ENCODE data around the gene ABHD14A.

ABHD14A gene

DNA sequence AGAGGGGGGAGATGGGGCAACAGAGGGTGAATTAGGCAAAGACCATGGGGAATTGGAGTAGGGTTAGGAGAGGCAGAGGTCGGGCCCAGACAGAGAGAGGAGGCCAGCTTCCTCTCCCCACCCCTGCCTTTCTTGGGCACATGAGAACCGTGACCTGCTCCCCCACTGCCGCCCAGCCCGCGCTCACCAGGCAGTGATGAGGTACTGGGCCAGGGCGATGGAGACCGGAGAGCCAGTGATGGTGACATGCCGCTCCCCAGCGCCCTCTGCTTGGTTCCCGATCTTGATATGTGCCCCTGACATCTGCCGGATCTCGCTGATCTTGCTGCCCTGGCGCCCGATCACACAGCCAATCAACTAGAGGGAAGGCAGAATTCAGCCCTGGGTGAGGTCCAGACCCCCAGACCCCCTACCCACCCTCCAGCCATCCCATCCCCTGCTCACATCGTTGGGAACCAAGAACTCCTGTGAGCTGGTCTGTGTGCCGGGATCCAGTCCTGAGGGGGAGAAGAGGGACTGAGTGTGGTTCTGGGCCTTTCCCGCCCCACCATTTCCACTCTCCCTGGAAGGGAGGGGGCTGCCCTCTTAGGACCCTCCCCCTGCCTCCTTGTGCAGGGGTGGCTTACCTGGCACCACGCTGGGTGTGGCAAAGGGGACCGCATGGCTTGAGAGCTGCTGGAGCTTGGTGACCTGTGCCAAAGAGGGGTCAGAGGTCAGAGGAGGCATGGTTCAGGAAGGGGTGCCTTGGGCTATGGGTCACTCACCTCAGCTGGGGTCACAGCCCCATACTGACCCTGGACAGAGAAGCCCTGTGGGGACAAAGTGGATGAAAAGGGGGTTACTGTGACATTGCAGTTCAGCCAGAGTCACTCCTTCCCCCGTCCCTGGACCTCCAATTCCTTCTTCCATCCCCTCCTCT is 16.0 kb upstream of the ABHD14A start:
- no peak for DNase-seq

DNA sequence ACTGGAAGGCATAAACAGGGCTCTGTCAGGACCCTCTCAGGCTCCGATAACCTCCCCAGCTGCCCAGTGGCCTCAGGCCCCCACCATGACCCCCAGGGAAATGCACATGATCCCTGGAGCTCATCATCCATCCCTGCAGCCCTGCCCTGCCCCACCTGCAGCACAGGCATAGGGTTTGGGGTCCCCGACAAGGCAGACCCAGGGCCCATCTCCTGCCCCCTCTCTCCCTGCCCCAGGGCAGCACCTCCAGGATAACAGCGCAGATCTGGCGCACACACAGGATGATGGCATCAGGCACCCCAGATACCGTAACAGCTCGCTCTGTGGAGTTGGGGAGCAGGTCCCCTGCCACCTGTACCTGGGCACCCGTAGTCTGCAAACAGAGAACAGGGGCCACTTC is 15.2 kb upstream of the ABHD14A start:
- no peak for DNase-seq

DNA sequence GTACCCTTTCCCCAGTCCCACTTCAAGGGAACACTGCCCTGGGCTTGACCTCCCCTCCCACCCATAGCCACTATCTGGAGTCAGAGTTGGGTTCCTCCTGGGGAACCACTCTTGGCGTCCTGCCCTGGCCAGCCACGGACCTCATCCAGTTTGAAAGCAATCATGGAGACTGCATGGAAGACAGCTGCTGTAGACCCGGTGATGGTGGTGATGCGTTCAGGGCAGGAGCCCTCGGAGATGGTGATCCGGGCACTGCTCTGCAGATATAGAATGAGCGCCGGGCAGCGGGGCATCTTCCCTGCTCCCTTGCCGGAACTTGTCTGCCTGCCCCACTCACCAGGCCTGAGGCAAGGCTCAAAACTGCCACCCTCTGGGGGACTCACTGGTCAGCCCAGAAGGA is 14.5 kb upstream of the ABHD14A start:
- DNase-seq, result no peak

DNA sequence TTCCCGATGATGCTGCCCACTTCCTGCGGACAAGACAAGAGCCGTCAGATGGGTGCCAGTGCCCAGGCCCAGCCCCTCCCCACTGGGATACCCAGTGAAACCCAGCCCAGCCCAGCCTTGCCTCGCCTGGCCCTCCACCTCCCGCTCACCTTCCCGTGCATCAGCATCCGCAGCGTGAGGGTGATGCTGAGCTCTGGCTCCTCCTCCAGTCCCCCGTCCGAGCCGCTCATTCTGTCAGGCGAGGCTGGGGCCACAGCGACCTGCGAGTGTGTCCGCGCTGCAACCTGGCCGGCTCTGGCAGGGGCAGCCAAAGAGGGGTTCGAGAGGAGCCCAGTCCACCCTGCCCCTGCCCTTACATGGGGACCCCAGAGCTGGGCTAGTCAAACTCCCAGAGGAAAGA is 13.9 kb upstream of the ABHD14A start:
- DNase-seq, result no peak

DNA sequence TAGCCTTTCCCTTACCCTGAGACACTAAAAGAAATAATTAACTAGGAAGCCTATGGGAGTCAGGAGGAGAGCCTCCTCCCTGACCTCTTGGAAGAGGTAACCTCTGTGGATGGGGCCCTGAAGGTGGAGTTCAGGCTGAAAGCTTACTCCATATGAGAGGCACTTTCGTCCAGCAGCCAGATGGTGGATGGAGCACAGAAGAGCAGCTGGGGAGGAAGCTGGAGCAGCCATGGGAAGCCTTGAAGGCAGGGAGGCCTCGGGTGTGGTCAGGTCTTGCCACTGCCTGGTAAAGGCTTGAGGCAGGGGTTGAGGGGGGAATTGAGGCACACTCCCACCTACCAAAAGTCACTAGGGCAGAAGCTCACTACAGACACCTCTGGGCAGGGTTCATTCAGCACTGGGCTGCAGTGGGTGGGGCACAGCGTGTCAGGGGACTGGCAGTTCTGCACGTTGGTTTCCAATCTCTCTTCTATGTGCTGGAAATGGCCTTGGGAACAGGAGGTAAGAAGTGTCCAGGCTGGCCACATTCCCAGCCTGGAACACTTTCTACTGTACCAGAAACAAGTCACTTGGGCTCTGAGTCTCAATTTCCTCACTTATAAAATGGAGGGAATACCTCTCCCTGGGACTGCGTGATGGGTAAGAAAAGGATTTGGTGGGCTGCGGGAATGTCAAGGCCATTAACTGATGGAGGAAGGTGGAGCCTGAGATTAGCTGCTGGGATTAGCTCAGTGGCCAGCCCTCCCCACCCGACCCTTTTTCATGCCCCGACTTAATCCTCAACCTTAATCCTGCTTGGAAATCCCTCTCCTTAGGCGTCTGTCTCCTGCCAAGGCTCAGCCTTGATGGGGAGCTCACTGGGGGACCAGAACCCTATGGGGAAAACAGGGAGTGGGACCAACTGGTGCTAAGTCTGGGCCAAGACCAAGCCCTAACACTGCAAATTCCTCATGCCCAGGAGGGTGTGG is 13.0 kb upstream of the ABHD14A start:
- DNase-seq, result no peak

DNA sequence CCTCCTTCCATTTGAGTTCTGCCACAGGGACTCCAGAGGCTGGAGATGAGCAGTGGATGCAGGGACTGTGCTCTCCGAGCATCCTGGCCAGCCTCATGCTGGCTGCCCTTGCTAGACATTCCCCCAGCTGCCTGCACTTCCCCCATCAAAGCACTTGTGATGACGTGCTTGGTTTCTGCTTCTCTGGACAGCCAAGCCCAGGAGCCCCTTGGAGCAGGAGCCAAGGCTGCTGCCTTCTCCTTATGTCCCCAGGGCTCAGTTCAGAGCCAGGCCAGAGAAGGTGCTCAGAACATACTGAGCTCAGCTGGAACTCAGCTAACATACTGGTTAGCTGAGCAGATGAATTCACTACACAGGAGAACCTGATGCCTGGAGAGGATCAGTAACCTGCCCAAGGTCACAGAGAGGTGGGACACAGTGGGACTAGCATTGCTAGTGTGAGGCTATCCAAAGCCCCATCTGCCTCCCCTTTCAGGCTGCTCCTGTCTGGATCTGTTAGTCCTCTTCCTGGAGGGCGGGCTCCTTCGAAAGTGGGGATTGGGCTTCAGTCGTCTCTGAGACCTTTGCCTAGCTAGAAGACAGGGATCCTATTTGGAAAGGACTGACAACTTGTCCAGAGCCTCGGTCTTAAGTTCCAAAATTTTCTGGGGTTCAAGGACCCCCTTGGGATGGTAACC is 11.9 kb upstream of the ABHD14A start:
- DNase-seq, result no peak

DNA sequence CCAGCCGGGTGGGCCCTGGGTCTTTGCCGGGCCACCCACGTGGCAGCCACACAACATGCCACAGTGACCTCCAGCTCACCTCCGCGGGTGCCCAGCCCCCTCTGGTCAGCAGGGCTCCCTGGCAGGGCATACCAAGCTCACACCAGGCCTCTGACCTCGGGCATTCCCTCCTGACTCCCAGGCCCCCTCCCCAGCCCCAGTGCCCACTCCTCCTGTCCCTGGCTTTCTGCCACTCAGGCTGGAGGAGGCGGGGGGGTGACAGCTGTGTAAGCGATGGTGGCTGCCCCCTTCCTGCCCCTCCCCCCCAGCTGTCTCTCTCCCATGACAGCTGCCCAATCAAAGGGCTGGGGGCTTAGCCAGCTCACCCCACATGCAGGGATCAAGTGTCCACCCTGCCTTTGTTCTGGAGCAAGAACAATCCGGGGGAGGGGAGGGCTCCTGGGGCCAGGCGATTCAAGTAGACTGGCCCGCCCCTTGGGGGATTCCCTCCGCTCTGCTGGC is 10.9 kb upstream of the ABHD14A start:
- no peak for DNase-seq

DNA sequence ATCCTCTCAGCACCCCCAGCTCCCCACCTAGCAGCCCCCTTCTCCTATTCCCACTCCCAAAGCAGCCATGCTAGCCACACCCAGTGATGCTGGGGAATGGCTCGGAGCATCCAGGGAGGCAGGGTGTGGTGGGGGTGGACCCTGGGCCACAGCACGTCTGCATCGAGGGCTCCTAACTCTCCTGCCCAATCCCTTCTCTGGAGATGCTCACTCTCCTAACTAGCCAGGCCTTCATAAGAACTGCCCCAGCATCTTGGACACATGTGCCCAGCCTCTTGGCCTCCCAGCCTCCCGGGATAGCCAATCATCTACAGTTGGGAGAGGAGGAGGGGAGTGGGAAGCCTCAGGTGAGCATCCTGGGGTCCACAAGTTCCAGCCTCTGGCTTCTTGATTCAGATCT is 10.3 kb upstream of the ABHD14A start:
- no peak for DNase-seq

DNA sequence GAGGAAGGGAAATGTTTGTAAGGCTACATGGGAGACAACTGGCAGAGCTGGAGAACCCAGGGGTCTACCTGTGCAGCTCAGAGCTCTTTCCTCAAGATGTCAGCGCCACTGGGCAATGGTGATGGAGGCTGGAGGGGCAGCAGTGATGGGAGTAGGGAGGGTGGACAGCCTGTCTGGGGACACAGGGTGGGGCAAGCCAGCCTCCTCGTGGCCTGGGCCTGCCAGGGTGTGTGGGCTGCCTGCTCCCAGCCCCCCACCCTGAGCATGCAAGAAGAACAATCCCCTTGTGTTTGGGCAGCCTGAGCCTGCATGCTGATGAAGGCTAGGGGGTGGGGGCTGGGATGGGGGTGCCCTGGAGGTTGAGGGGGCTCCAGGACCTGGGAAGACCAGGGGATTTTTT is 8.8 kb upstream of the ABHD14A start:
- DNase-seq, result no peak

DNA sequence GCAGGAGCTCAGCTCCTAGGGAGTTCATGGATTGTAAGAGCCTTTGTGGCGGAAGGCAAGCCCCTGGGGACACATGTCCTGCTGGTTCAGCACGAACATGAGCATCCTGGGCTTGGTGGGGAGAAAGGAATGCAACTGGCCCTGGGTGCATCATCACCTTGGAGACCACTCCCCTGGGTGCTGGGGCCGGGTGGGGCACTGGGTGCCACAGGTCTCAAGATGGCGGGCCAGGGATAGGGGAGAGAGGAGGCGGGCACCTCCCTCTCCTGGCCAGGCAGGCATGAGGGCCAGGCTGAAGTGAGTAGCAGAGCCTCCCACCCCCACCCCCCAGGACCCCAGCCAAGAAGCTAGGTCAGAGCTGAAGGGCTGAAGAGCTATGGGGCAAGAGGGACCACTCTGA is 8.4 kb upstream of the ABHD14A start:
- no peak for DNase-seq

DNA sequence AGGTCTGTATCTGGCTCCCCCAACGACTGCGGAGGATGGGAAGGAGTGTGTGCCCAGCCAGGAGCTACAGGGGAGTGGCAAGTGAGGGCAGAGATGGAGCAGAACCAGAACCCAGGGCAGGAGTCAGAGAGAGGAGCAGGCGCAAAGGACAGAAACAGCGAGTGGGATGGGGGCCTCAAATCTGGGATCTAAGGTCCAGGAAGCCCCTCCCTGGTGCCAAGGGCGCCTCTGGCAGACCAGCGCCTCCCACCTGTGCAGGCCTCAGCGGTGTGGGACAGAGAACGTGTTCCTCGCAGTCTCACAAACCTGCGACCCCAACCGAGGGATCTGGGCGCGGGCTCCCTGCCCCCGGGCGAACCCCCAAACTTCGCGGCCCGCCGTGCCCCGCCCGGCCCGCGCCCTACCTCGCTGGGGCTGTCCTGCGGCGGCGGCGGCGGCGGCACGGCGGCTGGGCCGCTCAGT is 7.9 kb upstream of the ABHD14A start:
- no peak for DNase-seq

DNA sequence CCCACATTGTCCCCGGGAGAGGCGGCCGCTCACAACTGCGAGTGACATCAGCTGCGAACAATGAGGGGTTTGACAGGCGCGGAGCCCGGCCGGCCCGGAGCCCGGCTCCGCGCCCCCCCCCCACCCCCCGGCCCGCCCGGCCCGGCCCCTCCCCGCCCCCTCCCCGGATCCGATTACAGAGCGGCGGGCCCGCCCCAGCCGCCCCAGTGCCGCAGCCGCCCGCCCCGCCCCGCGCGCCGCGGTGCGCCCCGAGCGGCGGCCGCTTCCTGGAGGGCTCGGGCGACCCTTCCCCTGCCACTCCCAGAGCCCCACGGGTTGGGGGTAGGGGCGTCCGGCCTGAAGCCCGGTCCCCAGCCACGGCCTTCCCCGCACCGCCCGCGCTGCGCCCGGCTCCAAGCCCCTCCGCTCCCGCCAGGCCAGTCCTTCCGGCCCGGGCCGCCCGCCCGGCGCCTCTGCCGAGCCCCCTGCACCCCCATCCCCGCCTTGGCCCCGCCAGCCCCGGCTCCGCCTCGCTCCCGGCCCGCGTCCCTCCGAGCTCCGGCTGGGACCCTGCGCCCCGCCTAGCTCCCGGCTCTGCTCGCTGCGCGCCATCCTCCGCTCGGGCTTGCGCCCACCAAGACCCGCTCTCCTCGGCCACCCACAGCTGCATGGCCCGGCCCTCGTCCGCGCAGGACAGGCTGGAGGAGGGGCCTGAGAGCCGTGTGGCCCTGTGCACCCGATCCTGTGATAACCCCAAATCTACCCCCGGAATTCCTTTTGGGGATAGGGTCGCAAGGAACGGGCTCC is 7.3 kb upstream of the ABHD14A start, which contains the start of gene PCBP4:
Gene PCBP4 (minus strand): TSS at position 71 of the 786 bp plus-strand sequence. CDS start 6,214 bp downstream, outside the sequence.
- DNase-seq, result no peak

DNA sequence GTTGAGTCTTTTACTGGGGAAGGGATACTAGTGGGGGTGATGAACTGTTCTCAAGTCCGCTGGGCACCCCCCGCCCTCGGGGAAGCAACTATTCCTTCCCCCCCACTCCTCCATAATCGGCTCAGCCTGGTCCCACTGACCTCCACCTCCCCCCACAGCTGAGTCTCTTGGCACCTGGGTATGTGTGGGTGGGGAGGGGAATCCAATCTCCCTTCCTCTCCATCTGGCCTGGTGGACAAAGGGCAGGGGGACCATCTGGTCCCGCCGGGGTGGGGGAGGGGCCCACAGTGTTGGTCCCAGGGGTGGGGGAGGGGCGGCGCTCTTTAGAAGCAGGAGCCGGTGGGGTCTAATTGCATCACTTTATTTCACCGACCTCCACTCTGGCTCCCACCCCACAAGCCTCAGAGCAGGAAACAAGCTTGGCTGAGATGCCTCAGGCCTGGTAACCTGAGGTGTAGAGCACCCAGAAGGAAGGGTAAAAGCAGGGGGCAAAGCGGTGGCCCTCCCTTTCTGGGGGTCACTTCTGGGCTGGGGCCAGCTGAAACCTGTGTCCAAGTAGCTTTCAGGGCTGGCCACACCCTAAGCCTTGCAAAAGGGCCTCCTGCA is 6.6 kb upstream of the ABHD14A start:
- no peak for DNase-seq

DNA sequence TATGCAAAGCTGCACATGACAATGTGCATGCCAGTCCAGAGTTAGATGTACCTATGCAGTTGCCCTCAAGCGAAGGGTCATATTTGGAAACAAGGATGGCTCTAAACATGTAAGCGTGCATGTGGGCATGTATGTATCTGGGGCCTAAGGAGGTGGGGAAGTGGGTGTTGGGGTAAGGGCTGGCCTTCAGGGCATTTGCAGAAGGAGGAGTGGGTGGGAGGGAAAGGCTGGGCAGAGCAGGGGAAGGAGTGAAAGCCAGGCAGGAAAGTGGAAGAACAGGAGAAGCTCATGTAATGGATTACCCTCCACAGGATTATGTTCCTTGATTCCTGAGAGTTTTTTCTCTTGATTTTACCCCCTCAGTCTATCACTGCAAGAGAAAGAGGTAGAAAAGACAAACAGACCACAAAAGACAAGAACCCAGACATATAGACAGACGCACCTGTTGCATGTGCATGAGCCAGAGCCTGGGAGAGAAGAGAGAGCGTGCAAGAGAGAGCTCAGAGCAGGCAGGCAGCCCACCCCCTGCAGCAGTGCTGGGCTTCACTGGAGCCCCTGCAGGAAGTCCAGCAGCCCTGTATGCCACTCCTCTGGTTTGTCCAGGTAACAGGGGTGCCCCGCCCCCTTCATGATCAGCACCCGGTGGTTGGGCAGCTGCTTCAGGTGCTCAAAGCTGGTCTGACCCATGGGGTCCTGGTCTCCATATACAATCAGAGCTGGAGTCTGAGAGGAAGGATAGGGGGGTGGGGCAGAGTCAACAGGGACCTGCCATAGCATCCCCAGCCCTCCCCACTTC is 5.8 kb upstream of the ABHD14A start:
- no peak for DNase-seq

DNA sequence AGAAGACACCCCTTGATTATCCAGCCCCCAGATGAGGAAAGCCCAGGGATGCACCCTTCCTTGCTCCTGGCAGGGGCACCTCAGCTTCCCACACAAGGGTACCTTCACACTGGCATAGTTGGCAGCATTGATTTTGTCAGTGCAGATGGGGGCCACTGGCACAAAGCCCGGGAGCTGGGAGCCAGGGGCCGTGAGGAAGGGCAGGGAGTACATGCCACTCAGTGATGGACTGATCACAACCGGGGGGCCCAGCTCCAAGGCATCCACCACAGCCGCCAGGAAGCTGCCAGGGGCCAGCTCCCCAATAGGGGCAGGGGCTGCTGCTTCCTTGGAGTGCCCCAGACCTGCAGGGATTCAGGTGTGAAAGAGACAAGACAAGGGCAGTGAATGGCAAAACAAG is 5.0 kb upstream of the ABHD14A start:
- DNase-seq, result no peak

DNA sequence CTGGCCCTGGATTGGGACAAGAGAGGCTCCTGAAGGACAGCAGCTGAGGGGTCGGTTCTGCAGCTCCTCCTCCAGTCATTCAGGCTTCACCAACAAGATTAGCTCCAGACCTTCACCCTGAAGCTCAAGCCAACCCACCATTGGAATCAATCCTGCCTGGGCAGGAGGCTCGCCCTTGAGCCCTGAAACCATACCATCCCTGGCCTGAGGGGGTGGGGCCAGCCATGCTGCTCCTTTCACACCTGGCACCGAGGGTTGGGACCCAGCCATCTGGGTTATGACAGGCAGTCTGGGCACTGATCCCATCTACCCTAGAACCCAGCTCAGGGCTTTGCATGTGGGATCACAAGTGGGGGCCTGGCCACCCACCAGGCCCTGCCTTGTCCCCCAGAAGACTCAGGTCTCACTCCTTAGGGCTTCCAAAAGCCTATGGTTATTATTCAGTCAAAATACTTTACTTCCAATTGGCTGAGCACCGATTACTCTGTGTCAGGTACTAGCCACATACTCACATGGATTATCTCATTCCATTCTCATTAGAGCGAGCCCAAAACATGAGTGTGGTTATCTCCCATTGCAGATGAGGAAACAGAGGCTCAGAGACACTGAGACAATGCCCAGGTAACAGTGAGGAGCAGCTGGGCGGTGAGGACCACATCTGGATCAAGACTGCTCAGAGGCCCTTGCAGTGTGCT is 4.1 kb upstream of the ABHD14A start:
- no peak for DNase-seq

DNA sequence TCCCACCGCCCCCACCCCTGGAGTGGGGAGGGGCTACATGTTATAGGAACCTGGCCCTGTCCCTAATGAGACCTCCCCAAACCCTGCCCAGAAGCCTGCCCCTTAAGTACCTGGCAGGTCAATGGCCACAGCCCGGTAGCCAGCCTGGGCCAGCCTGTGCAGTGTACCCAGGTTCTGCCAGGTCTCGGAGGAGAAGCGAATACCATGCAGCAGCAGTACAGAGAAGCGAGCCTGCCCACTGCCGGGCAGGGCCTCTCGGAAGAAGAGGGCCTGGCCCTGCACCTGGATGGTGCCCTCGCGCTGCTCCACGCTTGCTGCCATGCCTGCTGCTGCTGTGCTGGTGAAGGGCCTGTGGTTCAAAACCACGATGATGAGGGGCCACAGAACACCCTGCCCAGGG is 3.5 kb upstream of the ABHD14A start:
- no peak for DNase-seq

DNA sequence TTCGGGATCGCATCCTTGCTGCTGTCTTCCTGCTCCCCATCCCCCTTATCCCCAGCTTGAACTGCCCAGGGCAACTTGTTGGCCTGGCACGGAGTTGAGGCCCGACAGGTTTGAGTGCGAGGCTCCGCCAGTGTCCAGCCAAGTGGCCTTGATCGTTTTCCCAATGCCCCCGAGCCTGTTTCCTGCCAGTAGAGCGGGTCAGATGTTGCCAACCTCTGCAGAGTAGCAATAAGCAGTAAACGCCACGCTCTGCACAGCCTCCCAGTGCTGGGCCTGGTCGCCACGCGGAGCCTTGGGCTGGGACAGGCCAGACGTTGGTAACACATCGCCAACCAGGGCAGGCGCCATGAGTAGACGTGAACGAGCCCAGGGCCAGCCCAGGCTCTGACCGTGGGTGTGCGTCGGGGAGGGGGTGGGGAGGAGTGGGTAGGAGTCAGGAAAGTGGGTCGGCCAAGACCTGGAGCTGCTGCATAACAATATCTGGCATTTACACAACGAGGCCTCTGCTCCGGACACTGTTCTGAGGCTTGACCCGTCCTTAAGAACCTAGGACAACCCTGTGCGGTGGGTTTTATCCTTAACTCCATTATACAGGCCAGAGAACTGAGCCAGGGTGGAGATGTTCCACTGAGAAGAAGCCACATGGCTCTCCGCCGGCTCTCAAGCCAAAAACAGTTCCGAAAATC is 444 bp upstream of the ABHD14A start:
- DNase-seq, result no peak

DNA sequence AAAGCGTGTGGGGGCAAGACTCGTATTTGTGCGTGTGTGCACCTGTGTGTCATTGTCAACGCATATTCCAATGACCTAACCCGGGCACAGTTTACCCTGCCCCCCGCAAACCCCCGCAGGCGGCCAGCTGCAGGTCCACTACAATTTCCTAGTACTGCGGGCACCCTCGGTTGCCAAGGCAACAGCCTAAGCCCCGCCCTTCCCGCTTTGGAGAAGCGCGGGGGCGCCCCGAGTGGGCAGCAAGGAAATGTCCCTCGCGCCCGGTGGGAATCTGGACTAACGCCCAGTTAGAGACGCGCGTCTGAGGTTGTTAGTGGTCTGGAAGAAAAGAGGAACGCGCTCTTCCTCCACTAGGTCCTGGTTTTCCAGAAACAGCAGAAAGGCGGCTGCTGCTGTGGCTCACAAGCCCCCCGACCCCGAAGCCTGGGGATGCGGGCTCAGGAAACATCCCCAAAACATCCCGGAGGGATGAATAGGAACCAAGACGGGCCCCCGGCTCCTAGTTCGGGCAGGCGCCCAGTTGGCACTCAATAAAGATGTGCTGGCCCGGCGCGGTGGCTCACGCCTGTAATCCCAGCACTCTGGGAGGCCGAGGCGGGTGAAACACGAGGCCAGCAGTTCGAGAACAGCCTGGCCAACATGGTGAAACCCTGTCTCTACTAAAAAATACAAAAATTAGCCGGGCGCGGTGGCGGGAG is 1.1 kb downstream of the ABHD14A start:
- DNase-seq, result no peak

Measured in cortex of kidney (tissue), 1 donor.